ENCODE measurements around the gene RAD51AP1. TPM values are rescaled to one million over a fixed set of nuclear protein-coding genes. Genes with fewer than 3 reads are reported as not detected.

The RAD51AP1 gene, protein sequence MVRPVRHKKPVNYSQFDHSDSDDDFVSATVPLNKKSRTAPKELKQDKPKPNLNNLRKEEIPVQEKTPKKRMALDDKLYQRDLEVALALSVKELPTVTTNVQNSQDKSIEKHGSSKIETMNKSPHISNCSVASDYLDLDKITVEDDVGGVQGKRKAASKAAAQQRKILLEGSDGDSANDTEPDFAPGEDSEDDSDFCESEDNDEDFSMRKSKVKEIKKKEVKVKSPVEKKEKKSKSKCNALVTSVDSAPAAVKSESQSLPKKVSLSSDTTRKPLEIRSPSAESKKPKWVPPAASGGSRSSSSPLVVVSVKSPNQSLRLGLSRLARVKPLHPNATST
- 5.5 TPM for total RNA-seq (ENCODE audit: unreplicated experiment)
- long read RNA-seq, partial matches to known transcripts, result 1 of 3 reads
- long read RNA-seq, other reads (novel, unspliced or antisense), result 1 of 3 reads

DNA sequence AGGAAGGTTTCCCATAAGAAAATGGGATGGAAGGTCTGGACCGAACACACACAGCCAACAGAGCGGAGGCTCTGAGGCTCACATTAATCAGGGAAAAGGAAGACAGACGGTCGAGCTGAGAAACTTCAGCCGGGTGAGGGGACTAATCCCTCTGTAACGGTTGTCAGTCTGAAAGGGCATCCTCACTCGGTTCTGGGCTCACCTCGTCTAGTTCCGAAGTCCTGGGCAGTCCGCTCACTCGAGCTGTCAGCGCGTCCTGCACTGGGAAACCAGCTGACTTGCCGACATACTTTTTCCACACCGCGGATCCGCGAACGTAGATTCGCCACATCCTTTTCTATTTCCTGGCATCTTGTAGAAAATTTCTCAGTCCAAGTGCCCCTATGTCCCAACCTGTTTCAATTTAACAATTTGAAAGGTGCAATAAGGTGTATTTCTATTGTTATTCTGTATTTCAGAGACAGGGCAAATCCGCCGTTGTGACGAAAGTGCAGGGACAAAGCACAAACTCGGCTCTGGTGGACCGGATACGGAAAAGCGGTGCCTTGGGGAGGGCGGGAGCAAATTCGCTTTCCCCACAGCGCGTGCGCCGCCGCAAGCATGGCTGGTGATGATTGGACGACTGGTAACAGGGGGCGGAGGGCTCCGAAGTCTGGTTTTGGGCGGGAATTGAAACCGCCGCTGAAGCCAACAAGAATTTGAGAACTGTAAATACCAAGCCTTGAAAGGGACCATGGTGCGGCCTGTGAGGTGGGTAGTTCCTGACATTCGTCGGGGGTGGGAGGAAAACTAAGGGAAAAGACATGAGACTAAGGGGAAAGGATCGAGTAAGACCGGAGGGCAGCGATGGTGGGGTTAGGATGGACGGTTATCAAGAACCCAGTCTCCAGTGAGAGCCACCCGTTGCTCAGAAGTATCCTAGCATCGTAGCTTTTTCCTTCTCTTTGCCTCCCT lies at the start of gene RAD51AP1:
RAD51AP1 (plus strand) TSS at position 684 of the 954 bp plus-strand sequence; CDS start at position 734, 50 bp downstream.
- Mint-ChIP-seq H3K36me3 (ENCODE audit: unreplicated experiment) (no peaks in the 10 kb centered on the region), H3K27ac (ENCODE audit: unreplicated experiment) (peak within 1 kb of the TSS; percentile 98), H3K4me3 (ENCODE audit: unreplicated experiment) (peak within 1 kb of the TSS; percentile 100), H3K4me1 (ENCODE audit: low read depth, unreplicated experiment) (peaks cover 12% of the 10 kb centered on the region), H3K9me3 (ENCODE audit: unreplicated experiment) (no peaks in the 10 kb centered on the region), H3K27me3 (ENCODE audit: unreplicated experiment) (no peaks in the 10 kb centered on the region)
- DNase-seq, result peak; percentile 94
- TF ChIP-seq, protein P1, sequence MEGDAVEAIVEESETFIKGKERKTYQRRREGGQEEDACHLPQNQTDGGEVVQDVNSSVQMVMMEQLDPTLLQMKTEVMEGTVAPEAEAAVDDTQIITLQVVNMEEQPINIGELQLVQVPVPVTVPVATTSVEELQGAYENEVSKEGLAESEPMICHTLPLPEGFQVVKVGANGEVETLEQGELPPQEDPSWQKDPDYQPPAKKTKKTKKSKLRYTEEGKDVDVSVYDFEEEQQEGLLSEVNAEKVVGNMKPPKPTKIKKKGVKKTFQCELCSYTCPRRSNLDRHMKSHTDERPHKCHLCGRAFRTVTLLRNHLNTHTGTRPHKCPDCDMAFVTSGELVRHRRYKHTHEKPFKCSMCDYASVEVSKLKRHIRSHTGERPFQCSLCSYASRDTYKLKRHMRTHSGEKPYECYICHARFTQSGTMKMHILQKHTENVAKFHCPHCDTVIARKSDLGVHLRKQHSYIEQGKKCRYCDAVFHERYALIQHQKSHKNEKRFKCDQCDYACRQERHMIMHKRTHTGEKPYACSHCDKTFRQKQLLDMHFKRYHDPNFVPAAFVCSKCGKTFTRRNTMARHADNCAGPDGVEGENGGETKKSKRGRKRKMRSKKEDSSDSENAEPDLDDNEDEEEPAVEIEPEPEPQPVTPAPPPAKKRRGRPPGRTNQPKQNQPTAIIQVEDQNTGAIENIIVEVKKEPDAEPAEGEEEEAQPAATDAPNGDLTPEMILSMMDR (IDR thresholded peaks at IDR 0.05; ENCODE audit: partially characterized antibody, unreplicated experiment), result no peak

DNA sequence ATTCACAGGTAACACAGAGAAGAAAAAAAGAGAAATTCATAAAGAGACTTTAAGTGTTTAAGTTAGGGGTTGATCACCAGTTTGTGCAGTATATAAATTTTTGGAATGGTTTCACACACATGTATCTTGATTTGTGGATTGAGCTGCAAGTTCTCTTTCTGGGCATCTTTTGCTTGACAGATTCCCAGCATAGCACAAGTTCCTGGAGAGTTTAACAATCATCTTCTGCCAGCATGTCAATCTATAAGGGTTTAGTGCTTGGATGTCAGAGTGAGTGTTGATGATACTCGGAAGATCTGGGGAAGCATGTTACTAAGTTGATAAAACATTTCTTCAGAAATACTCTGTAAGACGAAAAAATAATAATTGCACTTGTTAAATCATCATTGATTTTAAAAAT lies 49.1 kb upstream of the RAD51AP1 start:
- H3K27me3 Mint-ChIP-seq (ENCODE audit: unreplicated experiment), result no peaks in the 10 kb centered on the region
- TF ChIP-seq, protein P1 (IDR thresholded peaks at IDR 0.05; ENCODE audit: partially characterized antibody, unreplicated experiment), result no peak
- H3K27ac Mint-ChIP-seq (ENCODE audit: unreplicated experiment), result no peak overlapping the region
- peaks cover 3% of the 10 kb centered on the region for H3K9me3 Mint-ChIP-seq (ENCODE audit: unreplicated experiment)
- H3K36me3 Mint-ChIP-seq (ENCODE audit: unreplicated experiment), result no peaks in the 10 kb centered on the region
- no peak overlapping the region for H3K4me3 Mint-ChIP-seq (ENCODE audit: unreplicated experiment)
- peaks cover 12% of the 10 kb centered on the region for H3K4me1 Mint-ChIP-seq (ENCODE audit: low read depth, unreplicated experiment)
- no peak for DNase-seq

DNA sequence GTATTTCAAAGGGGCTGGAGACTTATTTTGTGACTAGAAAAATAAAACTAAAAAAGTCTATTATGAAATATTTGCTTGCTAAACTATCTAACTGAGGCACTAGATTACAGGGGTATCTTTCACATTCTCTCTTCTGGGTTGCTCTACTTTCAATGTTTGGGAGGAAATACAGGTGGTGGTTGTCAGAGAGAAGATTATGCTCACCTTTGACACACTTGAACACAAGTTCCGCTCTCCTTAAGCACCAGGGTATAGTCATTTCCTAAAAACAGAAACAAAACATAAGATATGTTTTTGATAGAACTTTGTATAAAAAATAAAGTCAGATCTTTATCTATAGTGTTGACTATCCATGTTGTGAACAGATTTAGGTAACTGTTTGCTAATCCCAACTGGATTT lies 47.7 kb upstream of the RAD51AP1 start:
- TF ChIP-seq, protein P1 (IDR thresholded peaks at IDR 0.05; ENCODE audit: partially characterized antibody, unreplicated experiment), result no peak
- peaks cover 3% of the 10 kb centered on the region for H3K9me3 Mint-ChIP-seq (ENCODE audit: unreplicated experiment)
- no peak overlapping the region for H3K4me3 Mint-ChIP-seq (ENCODE audit: unreplicated experiment)

DNA sequence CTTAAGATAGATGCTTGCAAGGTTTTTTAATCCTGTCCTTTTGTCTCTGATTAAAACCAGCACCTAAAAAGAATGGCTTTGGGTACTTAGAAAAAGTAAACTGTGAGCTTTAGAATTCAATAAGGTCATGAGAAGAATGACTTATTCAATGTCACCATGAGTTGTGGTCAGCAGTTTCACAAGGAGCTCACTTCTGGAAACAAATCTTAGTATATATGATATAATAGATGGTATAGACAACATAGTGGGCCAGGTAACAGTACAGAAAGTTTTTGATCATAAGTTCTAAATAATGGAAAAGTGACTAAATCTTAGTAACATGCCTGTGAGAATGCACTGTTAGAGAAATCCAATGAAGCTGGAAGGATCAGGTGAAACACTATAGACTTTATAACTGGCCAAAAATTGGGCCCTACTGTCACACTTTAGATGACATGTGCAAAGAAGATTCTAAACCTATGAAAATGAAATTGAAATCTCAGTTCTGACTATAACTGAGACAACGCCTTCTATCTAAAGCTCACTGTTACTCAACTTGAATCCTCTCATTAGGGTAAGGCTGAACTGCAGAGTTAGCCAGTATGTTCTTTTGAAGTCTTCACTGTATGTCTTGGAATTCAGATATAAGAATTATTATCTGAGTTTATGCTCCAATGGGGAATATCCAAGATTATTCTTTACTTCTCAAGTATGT lies 42.4 kb upstream of the RAD51AP1 start:
- DNase-seq, result no peak
- H3K27ac Mint-ChIP-seq (ENCODE audit: unreplicated experiment), result no peak overlapping the region
- no peaks in the 10 kb centered on the region for H3K9me3 Mint-ChIP-seq (ENCODE audit: unreplicated experiment)
- H3K27me3 Mint-ChIP-seq (ENCODE audit: unreplicated experiment), result no peaks in the 10 kb centered on the region
- TF ChIP-seq, protein P1 (IDR thresholded peaks at IDR 0.05; ENCODE audit: partially characterized antibody, unreplicated experiment), result no peak
- no peaks in the 10 kb centered on the region for H3K36me3 Mint-ChIP-seq (ENCODE audit: unreplicated experiment)
- H3K4me3 Mint-ChIP-seq (ENCODE audit: unreplicated experiment), result no peak overlapping the region
- no peaks in the 10 kb centered on the region for H3K4me1 Mint-ChIP-seq (ENCODE audit: low read depth, unreplicated experiment)

More for the DNA sequence above, 47.7 kb upstream of the RAD51AP1 start:
- no peak for DNase-seq
- peaks cover 7% of the 10 kb centered on the region for H3K4me1 Mint-ChIP-seq (ENCODE audit: low read depth, unreplicated experiment)
- no peaks in the 10 kb centered on the region for H3K27me3 Mint-ChIP-seq (ENCODE audit: unreplicated experiment)
- H3K36me3 Mint-ChIP-seq (ENCODE audit: unreplicated experiment), result no peaks in the 10 kb centered on the region
- no peak overlapping the region for H3K27ac Mint-ChIP-seq (ENCODE audit: unreplicated experiment)

Measured in glutamatergic neuron (in vitro differentiated cells).